ENCODE results near the gene JMJD4.

Gene JMJD4

DNA sequence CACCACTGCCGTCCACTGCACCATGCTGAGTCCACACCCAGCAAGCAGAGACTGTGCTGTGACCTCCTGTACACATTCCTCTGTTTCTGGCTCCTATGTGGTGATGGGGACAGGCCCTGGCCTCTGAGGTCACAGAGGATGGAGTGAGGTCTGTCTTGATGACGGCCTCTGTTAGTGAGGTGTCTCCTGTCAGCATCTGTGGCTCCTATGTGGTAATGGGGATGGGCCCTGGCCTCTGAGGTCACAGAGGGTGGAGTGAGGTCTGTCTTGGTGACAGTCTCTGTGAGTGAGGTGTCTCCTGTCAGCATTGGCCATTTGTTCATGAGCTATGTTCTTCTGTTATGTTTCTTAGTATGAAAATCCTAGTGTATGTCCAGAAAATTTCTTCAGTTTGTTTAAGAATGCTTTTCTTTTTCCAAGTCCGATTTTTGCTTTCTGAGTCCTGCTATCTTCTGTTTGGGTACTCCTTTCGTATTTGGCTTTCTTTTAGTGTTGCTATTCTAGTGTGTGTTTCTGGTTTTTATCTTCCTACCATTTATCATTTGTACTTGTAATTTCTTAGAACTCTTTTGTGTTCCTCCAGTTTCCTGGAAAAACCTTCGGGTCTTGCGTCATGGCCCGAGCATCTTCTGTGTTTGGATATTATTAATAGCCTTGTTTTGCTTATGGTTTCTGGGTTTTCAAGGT lies 13.5 kb upstream of the JMJD4 start:
- no peak for DNase-seq

DNA sequence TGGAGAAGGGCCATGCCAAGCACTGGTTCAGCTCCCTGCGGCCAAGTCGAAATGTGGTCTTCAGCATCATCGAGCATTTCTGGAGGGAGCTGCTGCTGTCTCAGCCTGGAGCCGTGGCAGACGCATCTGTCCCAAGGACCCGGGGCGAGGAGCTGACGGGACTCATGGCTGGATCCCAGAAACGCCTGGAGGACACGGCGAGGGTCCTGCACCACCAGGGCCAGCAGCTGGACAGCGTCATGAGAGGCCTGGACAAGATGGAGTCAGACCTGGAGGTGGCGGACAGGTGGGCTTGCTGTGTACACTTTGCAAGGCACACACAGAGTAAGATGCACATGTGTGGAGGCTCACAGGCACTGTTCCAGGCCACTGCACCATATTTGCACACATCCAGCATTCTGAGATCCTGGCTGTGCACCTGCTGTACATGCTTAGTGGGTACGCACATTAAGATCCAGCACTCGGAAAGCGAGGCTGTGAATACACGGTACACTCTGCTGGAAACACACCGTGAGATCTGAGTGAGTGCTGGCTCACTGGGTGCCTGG lies 12.9 kb upstream of the JMJD4 start:
- DNase-seq: no peak

GRCh38 chr1:227747382-227747781 lies 12.3 kb upstream of the JMJD4 start:
- DNase-seq: no peak

DNA sequence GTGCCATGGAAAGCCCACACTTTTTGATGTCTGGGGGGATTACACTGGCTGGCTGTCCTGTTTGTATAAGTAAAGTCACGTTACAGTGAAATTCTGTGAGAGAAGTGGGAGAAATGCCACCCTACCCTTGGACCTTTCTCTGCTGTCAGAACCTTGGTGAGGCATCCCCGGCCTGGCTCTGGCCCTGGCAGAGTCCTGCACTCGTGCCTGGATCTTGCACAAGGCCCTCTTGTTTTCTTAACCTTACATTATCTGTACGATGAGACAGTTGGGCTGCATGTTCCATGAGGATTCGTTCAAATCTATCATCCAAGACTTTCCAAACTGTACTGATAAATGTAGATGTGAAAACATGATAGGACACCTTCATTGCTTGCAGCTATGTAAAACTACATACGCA lies 11.6 kb upstream of the JMJD4 start:
- DNase-seq: no peak

GRCh38 chr1:227745568-227746265 lies 10.6 kb upstream of the JMJD4 start:
- no peak for DNase-seq

GRCh38 chr1:227744668-227745067 lies 9.6 kb upstream of the JMJD4 start:
- DNase-seq: no peak

DNA sequence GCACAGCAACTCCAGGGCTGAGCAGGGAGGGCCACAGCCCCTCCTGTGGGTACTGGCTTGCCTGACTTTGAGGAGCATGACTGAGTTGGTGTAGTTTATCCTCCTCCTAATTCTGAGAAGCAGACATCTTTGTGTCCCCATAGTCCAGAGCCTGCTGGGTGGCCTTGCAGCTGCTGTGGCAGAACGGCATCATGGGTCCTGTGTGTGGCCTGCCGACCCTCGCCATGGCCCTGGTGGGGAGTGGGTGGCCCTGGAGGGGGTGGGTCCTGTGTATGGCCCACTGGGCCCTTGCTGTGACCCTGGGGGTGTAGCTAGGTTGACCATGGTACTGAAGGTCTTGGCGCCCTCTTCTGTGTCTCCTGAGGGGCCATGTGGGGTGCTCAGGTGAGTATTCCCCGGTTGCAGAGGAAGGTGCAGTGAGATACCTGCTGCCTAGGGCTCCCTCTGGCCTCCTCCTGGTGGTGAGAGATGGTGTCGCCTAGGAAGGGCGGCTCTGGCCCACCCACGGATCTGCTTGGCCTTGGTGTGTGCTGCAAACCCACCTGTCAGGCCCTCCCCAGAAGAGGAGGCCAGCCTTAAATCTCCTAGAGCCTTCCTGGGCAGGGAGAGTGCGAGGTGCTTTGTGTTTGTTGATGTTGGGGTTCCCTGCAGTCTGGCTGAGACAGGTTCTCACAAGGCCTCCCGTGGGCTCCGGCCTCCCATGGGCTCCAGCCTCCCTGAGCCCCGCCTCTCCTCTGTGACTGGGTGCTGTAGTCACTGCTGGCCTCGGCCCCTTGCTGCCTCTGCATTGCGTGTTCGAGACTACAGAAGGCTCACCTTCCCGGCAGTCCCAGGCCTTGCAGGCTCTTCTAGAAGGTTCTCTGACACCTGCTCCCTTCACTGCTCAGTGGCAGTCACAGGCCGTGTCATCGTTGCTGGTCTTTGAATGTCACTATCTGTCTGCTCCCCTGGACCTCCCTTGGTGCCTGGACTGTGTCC lies 7.9 kb upstream of the JMJD4 start:
- no peak for DNase-seq

- no peak for DNase-seq
Observed at GRCh38 chr1:227741166-227741870, 6.2 kb upstream of the JMJD4 start.

GRCh38 chr1:227740401-227740960 lies 5.4 kb upstream of the JMJD4 start:
- no peak for DNase-seq

DNA sequence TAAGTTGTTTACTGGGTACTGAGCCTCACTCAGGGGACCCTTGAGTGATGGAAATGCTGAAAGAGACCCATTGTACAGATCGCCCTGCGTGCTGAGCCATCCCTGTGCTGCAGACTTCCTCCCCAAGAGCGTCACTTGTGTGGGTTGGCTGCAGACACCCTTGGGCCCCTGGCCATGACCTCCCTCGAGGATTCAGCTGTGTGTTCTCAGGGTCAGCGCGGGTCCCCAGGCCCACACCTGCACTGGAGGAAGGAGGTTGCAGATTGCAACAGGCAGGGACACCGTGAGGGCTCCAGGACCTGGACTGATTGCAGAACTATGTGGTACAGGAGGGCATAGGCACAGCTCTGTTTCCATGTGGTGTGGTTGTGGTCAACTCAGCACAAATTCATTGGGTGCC lies 4.5 kb upstream of the JMJD4 start:
- no peak for DNase-seq

DNA sequence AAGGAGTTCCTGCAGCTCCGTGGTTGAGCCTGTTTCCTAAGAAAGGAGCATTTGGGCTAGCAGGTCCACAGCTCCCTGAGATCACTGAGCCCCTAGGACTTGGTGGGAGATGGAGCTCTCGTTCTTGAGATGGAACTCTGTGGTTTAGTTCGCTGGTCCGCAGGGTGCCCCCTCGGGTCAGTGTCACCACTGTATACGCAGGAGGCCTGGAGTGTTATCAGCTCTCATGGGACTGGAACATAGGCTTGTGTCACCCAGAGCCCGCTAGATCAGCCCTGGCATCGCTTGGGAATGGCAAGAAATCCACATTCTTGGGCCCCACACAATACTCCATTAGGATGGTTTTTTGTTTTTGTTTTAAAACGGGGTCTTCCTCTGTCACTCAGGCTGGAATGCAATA lies 3.7 kb upstream of the JMJD4 start:
- DNase-seq: no peak

GRCh38 chr1:227736814-227737432 lies 1.8 kb upstream of the JMJD4 start:
- DNase-seq: no peak

GRCh38 chr1:227735539-227736285 lies 610 bp upstream of the JMJD4 start:
- DNase-seq: no peak

- no peak for DNase-seq
Observed at GRCh38 chr1:227734546-227734855, 601 bp downstream of the JMJD4 start.

GRCh38 chr1:227733751-227734545 lies 1.2 kb downstream of the JMJD4 start:
- DNase-seq: no peak

GRCh38 chr1:227733309-227733705 lies 1.8 kb downstream of the JMJD4 start:
- DNase-seq: no peak

GRCh38 chr1:227732586-227733308 lies 2.4 kb downstream of the JMJD4 start:
- no peak for DNase-seq

GRCh38 chr1:227731696-227732585 lies 3.2 kb downstream of the JMJD4 start:
- DNase-seq: no peak

Data from NCI-H1092 treated with DMSO at 0.1 percent for 48 hours (cell line).